ENCODE measurements around the gene DNAJB8. TPM values are rescaled to one million over a fixed set of nuclear protein-coding genes. Genes with fewer than 3 reads are reported as not detected.

Gene DNAJB8
- not detected for total RNA-seq

GRCh38 chr3:128466840-128467541 is at the start of gene DNAJB8:
DNAJB8 (minus strand) TSS chr3:128466890; CDS start chr3:128463245, 3,645 bp downstream.
- Histone ChIP-seq H3K9me3 (ENCODE audit: low read depth, low read length) (no peaks in the 10 kb centered on the region), H3K27me3 (ENCODE audit: insufficient read depth, low read length) (no peaks in the 10 kb centered on the region), H3K4me1 (ENCODE audit: insufficient read depth, low read length) (no peaks in the 10 kb centered on the region), H3K4me3 (ENCODE audit: low read length) (no peak within 1 kb of the TSS)

- no peaks in the 10 kb centered on the region for H3K4me1 ChIP-seq (ENCODE audit: insufficient read depth, low read length)
- H3K9me3 ChIP-seq (ENCODE audit: low read depth, low read length), result peaks cover 12% of the 10 kb centered on the region
- peaks cover 6% of the 10 kb centered on the region for H3K27me3 ChIP-seq (ENCODE audit: insufficient read depth, low read length)
- no peak overlapping the region for H3K4me3 ChIP-seq (ENCODE audit: low read length)
These were observed 49.3 kb upstream of the DNAJB8 start for GRCh38 chr3:128515967-128516366.

DNA sequence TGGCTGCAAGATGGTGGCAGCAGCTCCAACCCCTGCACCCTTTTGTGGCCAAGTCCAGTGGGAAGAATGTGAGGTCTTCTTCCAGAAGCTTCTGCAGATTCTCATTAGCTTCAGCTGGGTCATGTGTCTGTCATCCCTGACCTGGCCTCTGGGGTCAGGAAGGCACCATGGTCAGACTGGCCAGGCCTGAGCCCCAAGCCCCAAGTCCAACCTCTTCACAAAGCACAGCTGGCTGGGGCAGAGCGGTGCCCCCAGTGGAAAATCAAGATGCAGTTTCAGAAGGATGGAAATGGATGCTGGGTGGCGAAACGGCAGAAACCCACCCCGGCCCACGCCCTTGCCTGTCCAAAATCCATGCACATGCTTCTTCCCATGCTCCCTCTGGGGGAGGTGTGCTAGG is 42.2 kb upstream of the DNAJB8 start:
- peaks cover 3% of the 10 kb centered on the region for H3K9me3 ChIP-seq (ENCODE audit: low read depth, low read length)
- H3K4me3 ChIP-seq (ENCODE audit: low read length), result no peak overlapping the region
- H3K4me1 ChIP-seq (ENCODE audit: insufficient read depth, low read length), result no peaks in the 10 kb centered on the region
- H3K27me3 ChIP-seq (ENCODE audit: insufficient read depth, low read length), result peaks cover 2% of the 10 kb centered on the region

- Histone ChIP-seq H3K9me3 (ENCODE audit: low read depth, low read length) (no peaks in the 10 kb centered on the region), H3K4me3 (ENCODE audit: low read length) (no peak overlapping the region), H3K4me1 (ENCODE audit: insufficient read depth, low read length) (no peaks in the 10 kb centered on the region), H3K27me3 (ENCODE audit: insufficient read depth, low read length) (no peaks in the 10 kb centered on the region)
These were observed 40.1 kb upstream of the DNAJB8 start for GRCh38 chr3:128506754-128507153.

DNA sequence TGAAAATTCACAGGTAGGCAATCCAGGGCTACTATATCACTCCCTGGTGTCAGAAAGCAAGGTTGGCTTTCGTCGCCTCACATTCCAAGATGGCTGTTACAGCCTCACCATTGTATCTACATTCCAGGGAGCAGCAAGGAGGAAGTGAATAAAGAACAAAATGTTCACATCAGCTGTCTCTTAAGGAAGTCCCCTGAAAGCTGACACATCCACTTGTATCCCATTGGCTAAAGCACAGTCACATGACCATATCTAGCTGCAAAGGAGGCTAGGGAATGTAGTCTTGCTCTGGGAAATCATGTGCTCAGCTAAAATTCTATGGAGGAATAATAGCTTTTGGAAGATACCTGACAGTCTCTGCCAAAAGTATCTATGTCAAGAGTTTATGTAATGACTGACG is 39.1 kb upstream of the DNAJB8 start:
- H3K4me1 ChIP-seq (ENCODE audit: insufficient read depth, low read length), result no peaks in the 10 kb centered on the region
- H3K9me3 ChIP-seq (ENCODE audit: low read depth, low read length), result no peaks in the 10 kb centered on the region
- no peak overlapping the region for H3K4me3 ChIP-seq (ENCODE audit: low read length)
- H3K27me3 ChIP-seq (ENCODE audit: insufficient read depth, low read length), result no peaks in the 10 kb centered on the region

GRCh38 chr3:128504963-128505730 is 38.5 kb upstream of the DNAJB8 start:
- H3K4me3 ChIP-seq (ENCODE audit: low read length), result no peak overlapping the region
- peaks cover 5% of the 10 kb centered on the region for H3K27me3 ChIP-seq (ENCODE audit: insufficient read depth, low read length)
- no peaks in the 10 kb centered on the region for H3K9me3 ChIP-seq (ENCODE audit: low read depth, low read length)
- no peaks in the 10 kb centered on the region for H3K4me1 ChIP-seq (ENCODE audit: insufficient read depth, low read length)

DNA sequence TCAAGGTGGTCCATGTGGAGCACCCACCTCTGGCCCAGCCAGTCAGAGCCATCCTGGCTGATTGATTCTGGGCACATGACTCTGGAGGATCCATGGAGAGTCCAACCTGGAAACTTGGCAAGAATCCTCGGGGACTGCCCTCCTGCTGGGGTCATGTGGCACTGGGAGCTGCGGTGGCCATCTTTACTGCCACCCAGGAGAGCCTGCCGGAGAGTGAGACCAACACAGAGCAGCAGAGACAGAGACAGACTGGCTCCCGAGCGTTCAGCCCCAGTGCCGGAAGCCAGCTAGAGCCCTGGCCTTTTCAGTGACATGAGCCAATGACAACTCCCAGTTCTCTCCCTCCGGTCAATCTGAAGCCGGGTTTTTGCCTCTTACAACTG is 37.8 kb upstream of the DNAJB8 start:
- Histone ChIP-seq H3K4me3 (ENCODE audit: low read length) (no peak overlapping the region), H3K4me1 (ENCODE audit: insufficient read depth, low read length) (no peaks in the 10 kb centered on the region), H3K27me3 (ENCODE audit: insufficient read depth, low read length) (peaks cover 10% of the 10 kb centered on the region), H3K9me3 (ENCODE audit: low read depth, low read length) (no peaks in the 10 kb centered on the region)

DNA sequence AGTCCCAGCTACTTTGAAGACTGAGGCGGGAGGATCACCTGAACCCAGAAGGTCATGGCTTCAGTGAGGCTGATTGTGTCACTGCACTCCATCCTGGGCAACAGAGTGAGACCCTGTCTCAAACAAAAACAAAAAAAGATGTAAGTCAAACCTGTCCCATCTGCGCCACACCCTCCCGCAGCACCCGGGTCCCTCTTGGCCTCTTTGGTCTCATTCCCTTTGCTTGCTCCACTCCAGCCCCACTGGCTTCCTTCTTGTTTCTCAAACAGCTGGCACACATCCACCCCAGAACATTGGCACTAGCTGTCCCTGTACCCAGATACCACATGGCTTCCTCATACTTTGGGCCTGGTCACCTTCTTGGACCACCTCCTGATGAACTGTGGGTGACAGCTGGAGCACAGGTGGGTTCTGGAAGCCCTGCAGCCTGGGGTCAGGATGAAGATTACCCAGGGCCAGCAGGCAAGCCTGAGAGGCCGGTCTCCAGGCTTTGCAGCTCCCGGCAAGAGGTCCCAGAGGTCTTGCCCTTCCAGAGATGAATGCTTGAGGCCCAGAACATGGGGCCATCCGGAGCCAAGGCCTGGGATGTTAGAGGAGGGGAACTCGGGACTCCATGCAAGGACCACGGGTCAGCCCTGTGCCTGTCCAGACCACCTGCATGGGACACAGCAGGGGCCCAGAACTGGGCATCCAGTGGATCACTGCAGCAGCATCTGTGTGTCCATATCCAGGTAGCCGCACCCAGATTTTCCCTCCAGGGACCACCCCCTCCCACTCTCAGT is 37.3 kb upstream of the DNAJB8 start:
- Histone ChIP-seq H3K27me3 (ENCODE audit: insufficient read depth, low read length) (peaks cover 10% of the 10 kb centered on the region), H3K4me1 (ENCODE audit: insufficient read depth, low read length) (no peaks in the 10 kb centered on the region), H3K9me3 (ENCODE audit: low read depth, low read length) (no peaks in the 10 kb centered on the region), H3K4me3 (ENCODE audit: low read length) (no peak overlapping the region)

DNA sequence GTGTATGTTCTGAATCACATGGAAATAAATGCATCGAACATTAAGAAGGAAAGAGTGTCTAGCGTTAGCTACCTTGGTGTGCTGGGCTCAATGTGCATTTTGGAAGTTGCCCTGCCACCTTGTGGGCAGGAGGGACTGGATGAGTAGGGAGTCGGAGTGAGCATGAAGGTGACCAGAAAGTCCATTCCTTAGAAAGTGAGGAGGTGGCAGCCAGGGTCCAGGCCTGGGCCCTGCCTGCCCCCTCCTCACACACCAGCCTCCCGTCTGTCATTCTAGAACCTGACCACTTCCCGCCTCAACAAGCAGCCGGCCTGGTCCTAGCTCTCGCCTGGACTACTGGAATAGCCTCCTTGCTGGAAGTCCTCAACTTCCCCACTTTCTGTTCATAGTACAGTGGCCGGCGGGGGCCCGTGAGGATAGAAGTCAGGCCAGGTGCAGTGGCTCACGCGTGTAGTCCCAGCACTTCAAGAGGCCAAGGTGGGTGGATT is 36.5 kb upstream of the DNAJB8 start:
- H3K4me3 ChIP-seq (ENCODE audit: low read length), result no peak overlapping the region
- H3K27me3 ChIP-seq (ENCODE audit: insufficient read depth, low read length), result peaks cover 12% of the 10 kb centered on the region
- H3K9me3 ChIP-seq (ENCODE audit: low read depth, low read length), result no peaks in the 10 kb centered on the region
- no peaks in the 10 kb centered on the region for H3K4me1 ChIP-seq (ENCODE audit: insufficient read depth, low read length)

DNA sequence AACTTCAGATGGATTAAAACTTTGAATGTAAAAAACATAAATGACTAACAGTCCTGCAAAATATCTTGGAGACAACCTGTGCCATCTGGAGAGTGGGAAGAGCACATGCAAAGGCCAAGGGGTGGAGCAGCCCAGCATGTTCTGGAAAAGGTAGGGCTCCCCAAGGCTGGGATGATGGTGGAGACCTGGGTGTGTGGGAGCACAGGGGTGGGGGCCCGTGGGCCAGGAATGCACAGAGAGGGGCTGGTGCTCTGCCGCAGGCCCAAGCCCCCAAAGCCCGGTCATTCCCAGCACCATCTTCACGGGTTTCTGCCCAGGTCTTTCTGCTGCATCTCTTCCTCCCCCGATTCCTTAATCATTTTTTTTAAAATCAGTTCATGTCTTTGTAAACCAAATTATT is 36.0 kb upstream of the DNAJB8 start:
- Histone ChIP-seq H3K4me1 (ENCODE audit: insufficient read depth, low read length) (no peaks in the 10 kb centered on the region), H3K9me3 (ENCODE audit: low read depth, low read length) (no peaks in the 10 kb centered on the region), H3K4me3 (ENCODE audit: low read length) (no peak overlapping the region), H3K27me3 (ENCODE audit: insufficient read depth, low read length) (peaks cover 14% of the 10 kb centered on the region)

GRCh38 chr3:128501431-128501830 is 34.7 kb upstream of the DNAJB8 start:
- Histone ChIP-seq H3K27me3 (ENCODE audit: insufficient read depth, low read length) (peaks cover 25% of the 10 kb centered on the region), H3K4me1 (ENCODE audit: insufficient read depth, low read length) (peaks cover 3% of the 10 kb centered on the region), H3K4me3 (ENCODE audit: low read length) (no peak overlapping the region), H3K9me3 (ENCODE audit: low read depth, low read length) (no peaks in the 10 kb centered on the region)

GRCh38 chr3:128500556-128500955 is 33.9 kb upstream of the DNAJB8 start:
- Histone ChIP-seq H3K4me1 (ENCODE audit: insufficient read depth, low read length) (peaks cover 3% of the 10 kb centered on the region), H3K9me3 (ENCODE audit: low read depth, low read length) (no peaks in the 10 kb centered on the region), H3K4me3 (ENCODE audit: low read length) (no peak overlapping the region), H3K27me3 (ENCODE audit: insufficient read depth, low read length) (peaks cover 31% of the 10 kb centered on the region)

GRCh38 chr3:128499724-128500275 is 33.1 kb upstream of the DNAJB8 start:
- Histone ChIP-seq H3K27me3 (ENCODE audit: insufficient read depth, low read length) (peaks cover 37% of the 10 kb centered on the region), H3K4me1 (ENCODE audit: insufficient read depth, low read length) (peaks cover 3% of the 10 kb centered on the region), H3K9me3 (ENCODE audit: low read depth, low read length) (no peaks in the 10 kb centered on the region), H3K4me3 (ENCODE audit: low read length) (no peak overlapping the region)

GRCh38 chr3:128498901-128499530 is 32.3 kb upstream of the DNAJB8 start:
- peaks cover 44% of the 10 kb centered on the region for H3K27me3 ChIP-seq (ENCODE audit: insufficient read depth, low read length)
- no peaks in the 10 kb centered on the region for H3K9me3 ChIP-seq (ENCODE audit: low read depth, low read length)
- no peak overlapping the region for H3K4me3 ChIP-seq (ENCODE audit: low read length)
- peaks cover 3% of the 10 kb centered on the region for H3K4me1 ChIP-seq (ENCODE audit: insufficient read depth, low read length)

Data from mononuclear cell (primary cell).